NCI-H146 treated with DMSO at 0.1 percent for 48 hours (cell line): ENCODE measurements around the gene SUCLG2.

ENCODE experiments used
- DNase-seq: peaks from one replicate; lab custom pipeline; 2025; ENCODE audit not compliant: unreplicated experiment; lab: John Stamatoyannopoulos, UW

Gene SUCLG2

GRCh38 chr3:67654099-67654843 is at the start of gene SUCLG2:
Gene SUCLG2 (minus strand): TSS chr3:67654612. CDS start chr3:67654586, 26 bp downstream.
- peak; percentile 44 for DNase-seq

GRCh38 chr3:67700596-67700995 is 46.2 kb upstream of the SUCLG2 start:
- no peak for DNase-seq

- no peak for DNase-seq
Measured at GRCh38 chr3:67699882-67700281, 45.5 kb upstream of the SUCLG2 start.

- DNase-seq, result no peak
Measured at GRCh38 chr3:67692621-67693020, 38.2 kb upstream of the SUCLG2 start.

GRCh38 chr3:67691926-67692325 is 37.5 kb upstream of the SUCLG2 start:
- DNase-seq, result no peak

- DNase-seq, result no peak
Measured at GRCh38 chr3:67691207-67691606, 36.8 kb upstream of the SUCLG2 start.

- DNase-seq, result no peak
Measured at GRCh38 chr3:67689806-67690205, 35.4 kb upstream of the SUCLG2 start.

- DNase-seq, result no peak
Measured at GRCh38 chr3:67688231-67688630, 33.8 kb upstream of the SUCLG2 start.

GRCh38 chr3:67686069-67686468 is 31.7 kb upstream of the SUCLG2 start:
- no peak for DNase-seq

GRCh38 chr3:67685499-67685898 is 31.1 kb upstream of the SUCLG2 start:
- DNase-seq, result no peak

GRCh38 chr3:67684211-67684610 is 29.8 kb upstream of the SUCLG2 start:
- no peak for DNase-seq

GRCh38 chr3:67683522-67683921 is 29.1 kb upstream of the SUCLG2 start:
- no peak for DNase-seq

- DNase-seq, result no peak
Measured at GRCh38 chr3:67678665-67679064, 24.3 kb upstream of the SUCLG2 start.

GRCh38 chr3:67674055-67674454 is 19.6 kb upstream of the SUCLG2 start:
- DNase-seq, result no peak

- no peak for DNase-seq
Measured at GRCh38 chr3:67662733-67663132, 8.3 kb upstream of the SUCLG2 start.

- DNase-seq, result no peak
Measured at GRCh38 chr3:67661089-67661488, 6.7 kb upstream of the SUCLG2 start.

- DNase-seq, result no peak
Measured at GRCh38 chr3:67657192-67657591, 2.8 kb upstream of the SUCLG2 start.

- no peak for DNase-seq
Measured at GRCh38 chr3:67656614-67657013, 2.2 kb upstream of the SUCLG2 start.

GRCh38 chr3:67655364-67656121 is 1.1 kb upstream of the SUCLG2 start:
- no peak for DNase-seq

GRCh38 chr3:67654844-67655177 is 399 bp upstream of the SUCLG2 start:
- no peak for DNase-seq

GRCh38 chr3:67653425-67654098 is 850 bp downstream of the SUCLG2 start:
- no peak for DNase-seq

GRCh38 chr3:67650084-67650483 is 4.3 kb downstream of the SUCLG2 start:
- no peak for DNase-seq
